Activated CD4-positive, alpha-beta T cell treated with anti-CD3 and anti-CD28 coated beads, Interleukin-2, amount 50 U/mL, for 16 hours (primary cell): Measurements from ENCODE around the gene KCND3.
"Not testable (repeated sequence)": the region's sequence is repeated elsewhere in the genome, so short reads cannot be mapped to it uniquely, and the experiment has no call there.

ENCODE experiments used
- DNase-seq: peaks from one replicate; pipeline ENCODE4 v3.0.0-alpha.2; 2020

The KCND3 gene

DNA sequence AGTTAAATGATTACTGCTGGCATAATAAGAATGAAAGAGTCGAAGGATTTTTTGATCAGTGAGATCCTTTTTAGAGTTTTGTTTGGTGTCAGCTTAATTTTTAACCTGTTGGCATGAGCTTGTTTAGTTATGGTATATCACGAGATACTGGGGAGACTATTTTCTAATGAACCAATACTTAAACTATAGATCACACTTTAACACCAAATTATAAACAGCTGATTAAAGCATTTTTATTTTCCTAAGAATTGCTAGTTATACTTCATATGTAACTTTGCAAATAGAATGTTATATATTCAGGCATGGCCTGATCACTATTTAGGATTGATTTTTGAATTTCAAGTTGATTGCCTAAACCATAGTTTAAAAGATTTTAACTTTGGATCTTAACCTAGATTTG, 227.8 kb downstream of the KCND3 start:
- no peak for DNase-seq

GRCh38 chr1:111758373-111758772, 231.1 kb downstream of the KCND3 start:
- no peak for DNase-seq

- no peak for DNase-seq
These were observed 233.3 kb downstream of the KCND3 start for GRCh38 chr1:111756124-111756513.

- DNase-seq = peak; percentile 94
These were observed 233.9 kb downstream of the KCND3 start, which contains the start of gene DDX20 for GRCh38 chr1:111755331-111756123. Gene DDX20, plus strand, starts transcription at chr1:111755901. Its CDS starts 24 bp downstream, at chr1:111755925.

DNA sequence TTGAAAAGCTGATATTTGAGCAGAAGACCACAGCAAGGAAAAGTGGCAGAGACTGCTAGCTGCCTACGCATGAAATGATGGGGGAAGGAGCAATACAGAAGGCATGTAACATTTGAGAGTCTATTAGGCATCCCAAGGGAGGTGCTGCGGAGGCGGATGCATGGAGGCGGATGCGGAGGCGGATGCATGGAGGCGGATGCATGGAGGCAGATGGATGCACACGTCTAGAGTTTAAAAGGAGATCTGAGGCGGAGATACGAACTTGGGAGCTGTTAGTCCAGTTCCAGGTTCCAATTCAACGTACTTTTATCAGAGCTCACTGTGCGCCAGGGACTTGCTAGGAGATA, 234.5 kb downstream of the KCND3 start:
- DNase-seq = peak; percentile 35

- no peak for DNase-seq
These were observed 237.4 kb downstream of the KCND3 start for GRCh38 chr1:111751906-111752575.

DNA sequence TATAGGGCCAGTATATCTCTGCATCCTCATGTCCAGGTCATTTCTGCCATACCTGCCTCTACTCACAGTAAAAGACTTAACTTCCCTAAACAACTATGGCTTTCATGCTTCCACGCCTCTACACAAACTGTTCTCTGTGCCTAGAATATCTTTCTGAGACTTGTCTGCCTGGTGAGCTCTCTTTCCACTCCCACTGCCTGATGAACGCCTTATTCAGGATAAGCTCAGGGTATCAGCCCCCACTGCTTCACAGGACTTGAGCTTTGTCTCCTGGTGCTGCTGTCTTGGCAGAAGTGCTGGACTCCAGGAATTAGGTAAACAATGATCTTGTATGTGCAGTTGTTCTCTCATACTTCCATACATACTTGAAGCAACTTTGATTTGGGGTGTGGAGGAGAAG, 238.6 kb downstream of the KCND3 start:
- no peak for DNase-seq

GRCh38 chr1:111749628-111750027, 239.8 kb downstream of the KCND3 start:
- no peak for DNase-seq

- no peak for DNase-seq
These were observed 241.5 kb downstream of the KCND3 start for GRCh38 chr1:111747947-111748346.

DNA sequence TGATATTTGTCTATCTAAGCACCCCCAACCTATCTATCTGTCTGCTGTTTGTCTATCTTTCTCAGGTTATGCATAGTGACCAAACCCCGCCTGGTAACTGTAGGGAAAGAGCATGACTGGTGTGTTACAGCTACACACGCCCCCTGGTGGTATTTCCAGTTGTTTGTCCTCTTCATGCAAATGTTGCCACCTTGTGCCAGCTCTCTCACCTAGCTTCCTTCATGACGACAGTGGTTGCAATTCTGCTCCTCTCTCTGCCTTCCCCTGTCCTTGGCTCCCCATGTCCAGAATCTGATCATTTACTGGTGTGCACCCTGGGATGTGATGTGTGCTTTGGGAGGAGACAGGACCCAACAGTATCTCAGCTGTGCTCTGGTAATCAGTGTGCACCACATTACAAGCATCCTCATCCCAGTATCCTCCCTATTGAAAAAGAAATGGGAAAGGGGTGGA, 242.2 kb downstream of the KCND3 start:
- peak; percentile 91 for DNase-seq

DNA sequence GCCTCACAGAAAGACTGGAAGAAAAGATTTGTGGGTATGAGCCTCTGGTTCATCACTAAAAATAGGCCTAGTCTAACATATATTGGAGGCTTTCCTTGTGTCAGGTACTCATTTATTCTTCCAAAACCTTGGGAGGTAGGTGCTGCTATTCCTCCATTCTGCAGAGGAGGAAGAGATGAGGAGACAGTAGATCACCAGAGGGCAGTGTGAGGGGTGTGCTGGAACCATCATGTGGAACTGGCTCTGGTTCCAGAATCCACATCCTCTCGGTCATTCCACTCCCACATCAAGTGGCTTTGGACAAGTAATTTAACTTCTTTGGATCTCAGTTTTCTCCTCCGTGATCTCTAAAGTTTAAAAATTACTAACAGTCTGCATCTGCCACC, 242.9 kb downstream of the KCND3 start:
- DNase-seq = no peak

- DNase-seq = no peak
These were observed 243.5 kb downstream of the KCND3 start for GRCh38 chr1:111745675-111746613.

- no peak for DNase-seq
These were observed 245.8 kb downstream of the KCND3 start for GRCh38 chr1:111743679-111744101.

DNA sequence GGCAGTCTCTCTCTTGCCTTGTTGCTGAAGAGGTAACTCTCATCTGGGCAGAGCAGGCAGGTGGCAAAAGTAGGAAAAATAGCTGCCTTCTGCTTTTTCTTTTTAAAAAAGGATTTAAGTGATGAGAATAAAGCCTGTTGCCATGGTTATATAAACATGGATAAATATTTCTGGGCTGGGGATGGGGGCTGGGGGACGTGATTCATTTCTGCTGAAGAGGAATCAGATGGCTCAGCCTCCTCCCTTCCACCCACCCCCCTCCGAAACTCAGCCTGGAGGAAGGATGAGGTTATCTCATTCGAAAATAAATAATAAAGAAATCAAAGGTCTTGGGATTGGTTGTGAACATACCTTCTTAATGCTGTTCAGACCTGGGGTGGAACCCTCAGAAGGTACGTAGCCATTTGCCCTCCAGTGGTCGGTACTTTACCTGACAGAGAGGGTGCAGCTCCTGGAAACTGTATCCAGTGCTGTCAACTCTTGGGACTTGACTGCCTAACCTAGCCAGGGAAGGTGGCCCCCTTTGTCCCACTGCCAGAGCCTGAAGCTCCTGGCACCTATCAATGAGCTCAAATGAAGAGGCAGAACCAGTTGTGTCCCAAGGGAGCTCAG, 246.4 kb downstream of the KCND3 start:
- no peak for DNase-seq

- DNase-seq = not testable (repeated sequence)
These were observed 247.2 kb downstream of the KCND3 start for GRCh38 chr1:111742292-111742691.

DNA sequence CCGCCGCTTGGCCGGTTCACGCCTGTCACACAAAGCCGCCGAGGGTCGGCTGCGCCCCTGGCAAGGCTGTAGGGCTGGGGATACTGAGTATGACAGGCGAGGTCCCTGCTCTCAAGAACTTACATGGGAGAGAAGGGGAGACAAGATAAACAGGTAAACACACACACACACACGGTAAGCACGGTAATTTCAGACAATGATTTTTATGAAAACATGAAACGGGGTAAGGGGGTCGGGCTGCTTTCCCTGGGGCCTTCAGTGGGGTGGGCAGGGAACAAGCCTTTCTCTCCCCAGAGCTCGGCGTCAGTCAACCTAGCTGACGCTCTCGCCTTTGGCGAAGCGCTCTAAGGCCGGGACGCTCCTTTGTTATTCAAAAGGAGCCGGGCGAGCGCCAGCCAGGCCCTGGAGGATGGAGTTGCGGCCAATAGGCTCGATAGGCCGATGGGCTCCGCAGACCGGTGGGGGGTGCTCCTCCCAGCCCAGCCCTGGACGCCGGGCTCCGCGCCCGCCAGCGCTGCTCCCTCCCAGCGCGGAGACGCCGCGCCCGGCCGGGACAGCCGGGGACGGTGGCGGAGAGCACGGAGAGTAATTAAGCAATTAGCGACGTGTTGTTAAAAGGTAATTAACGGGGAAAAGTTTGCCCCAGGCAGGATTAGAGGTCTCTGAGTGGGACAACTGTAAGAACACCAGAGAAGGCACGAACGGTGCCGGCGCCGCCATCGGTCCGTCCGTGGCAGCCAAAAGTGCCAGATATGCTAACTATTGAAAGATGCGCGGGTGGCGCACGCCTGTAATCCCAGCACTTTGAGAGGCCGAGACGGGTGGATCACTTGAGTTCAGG, 249.3 kb downstream of the KCND3 start:
- no peak for DNase-seq

- peak; percentile 88 for DNase-seq
These were observed 250.1 kb downstream of the KCND3 start, which contains the start of gene INKA2 for GRCh38 chr1:111739194-111739924. Gene INKA2, minus strand, starts transcription at chr1:111739395. Its CDS starts 153 bp downstream, at chr1:111739242.

GRCh38 chr1:111738436-111739193, 250.9 kb downstream of the KCND3 start:
- peak; percentile 29 for DNase-seq

- no peak for DNase-seq
These were observed 251.4 kb downstream of the KCND3 start for GRCh38 chr1:111738133-111738435.
